GM10266 (cell line): Measurements from ENCODE around the gene ANKRD53.

Experiments used
- DNase-seq: peaks from one replicate; pipeline ENCODE4 v3.0.0; 2012; ENCODE audit errors: extremely low spot score
- CTCF ChIP-seq: IDR thresholded peaks from 2 replicates; pipeline ENCODE4 v1.5.1; 2012; ENCODE audit warnings: mild to moderate bottlenecking, low read depth; ENCODE audit not compliant: control insufficient read depth, insufficient read depth; ENCODE audit errors: missing control alignments

Gene ANKRD53

GRCh38 chr2:70962885-70963878 lies 15.2 kb upstream of the ANKRD53 start:
- TF ChIP-seq CTCF: no peak
- no peak for DNase-seq

- no peak for TF ChIP-seq CTCF
- DNase-seq: no peak
These were observed 14.3 kb upstream of the ANKRD53 start for GRCh38 chr2:70964133-70964532.

GRCh38 chr2:70964596-70965386 lies 13.6 kb upstream of the ANKRD53 start:
- TF ChIP-seq CTCF: peak; percentile 95
- peak; percentile 79 for DNase-seq

GRCh38 chr2:70965506-70965905 lies 12.9 kb upstream of the ANKRD53 start:
- no peak for DNase-seq
- no peak for TF ChIP-seq CTCF

- no peak for DNase-seq
- no peak for TF ChIP-seq CTCF
These were observed 11.7 kb upstream of the ANKRD53 start for GRCh38 chr2:70966681-70967080.

GRCh38 chr2:70967189-70967588 lies 11.2 kb upstream of the ANKRD53 start:
- DNase-seq: no peak

More at GRCh38 chr2:70967189-70967588, 11.2 kb upstream of the ANKRD53 start:
- TF ChIP-seq CTCF: no peak
